NOMO-1 (cell line): Measurements from ENCODE around the gene TNFRSF19.

Experiments
- DNase-seq, 2 experiments: peaks; one replicate each; lab custom pipeline; 2025; ENCODE audit not compliant: unreplicated experiment in 2 of 2; lab: John Stamatoyannopoulos, UW

The TNFRSF19 gene

DNA sequence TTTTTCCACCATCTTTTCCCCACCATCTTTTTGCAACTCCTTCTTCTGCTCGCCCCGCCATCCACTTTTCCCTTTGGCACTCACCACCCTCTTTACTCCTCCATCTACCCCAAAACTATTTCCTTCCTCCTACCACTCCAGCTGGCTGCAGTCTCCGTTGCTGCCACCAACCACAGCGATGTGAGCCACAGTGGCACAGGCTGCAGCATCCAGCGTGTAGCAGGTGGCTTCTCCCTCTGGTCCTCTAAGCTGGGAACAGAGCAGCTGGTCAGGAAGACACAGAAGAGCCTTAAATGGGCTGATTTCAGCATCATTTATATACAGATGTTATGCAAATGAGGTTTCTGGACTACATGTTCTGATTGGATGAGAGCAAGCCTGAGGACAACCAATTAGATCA lies 144.5 kb downstream of the TNFRSF19 start:
- no peak for DNase-seq

DNA sequence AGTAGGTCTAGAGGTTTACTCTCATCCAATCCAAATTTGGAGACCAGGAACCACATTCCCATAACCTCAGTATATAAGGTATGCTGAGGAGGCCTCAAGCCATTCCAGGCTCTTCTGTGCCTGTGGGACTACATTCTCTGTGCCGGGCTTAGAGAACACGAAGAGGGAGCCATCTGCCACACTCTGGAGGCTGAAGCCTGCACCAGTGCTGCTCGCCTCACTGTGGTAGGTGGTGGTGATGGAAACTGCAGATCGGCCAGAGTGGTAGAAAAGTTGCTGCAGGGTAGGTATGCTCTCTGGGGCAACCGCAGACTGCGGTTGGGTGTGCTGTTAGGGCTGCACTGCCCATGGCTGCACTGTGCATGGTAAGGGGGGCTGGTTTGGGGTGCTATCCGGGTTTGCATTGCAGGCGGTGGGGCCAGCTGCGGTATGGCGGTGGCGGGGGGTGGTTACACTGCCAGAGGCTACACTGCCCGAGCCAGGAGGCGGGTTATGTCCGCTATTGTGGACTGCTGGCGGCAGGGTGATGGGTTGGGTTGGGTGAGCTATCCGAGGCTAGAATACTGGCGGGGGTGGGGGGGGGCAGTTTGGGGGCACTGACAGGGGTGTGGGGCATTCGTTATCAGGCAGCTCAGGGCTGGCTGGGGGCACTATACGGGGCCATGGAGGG lies 145.0 kb downstream of the TNFRSF19 start:
- DNase-seq, result no peak

DNA sequence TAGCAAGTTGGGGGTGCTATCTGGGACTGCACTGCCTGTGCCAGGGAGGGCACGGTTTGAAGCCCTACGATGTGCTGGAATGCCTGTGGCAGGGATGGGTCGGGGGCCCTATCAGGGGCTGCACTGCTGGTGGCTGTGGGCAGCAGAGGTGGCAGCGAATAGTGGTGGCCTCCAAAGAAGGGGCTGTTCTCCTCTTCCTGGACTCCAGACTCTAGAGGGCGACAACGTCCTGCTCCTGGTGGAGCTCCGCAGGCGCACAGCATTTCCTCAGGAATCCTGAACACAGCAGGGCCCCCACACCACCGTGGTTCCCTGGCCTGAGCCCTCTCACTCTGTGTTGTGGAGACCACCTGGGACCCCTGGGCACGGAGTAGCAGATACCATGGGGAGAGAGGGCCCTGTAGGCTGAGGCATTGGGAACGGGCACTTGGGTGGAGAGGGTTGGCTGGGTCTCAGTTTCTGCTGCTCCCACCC lies 145.6 kb downstream of the TNFRSF19 start:
- no peak for DNase-seq

GRCh38 chr13:23716401-23716800 lies 146.2 kb downstream of the TNFRSF19 start:
- DNase-seq, result no peak

DNA sequence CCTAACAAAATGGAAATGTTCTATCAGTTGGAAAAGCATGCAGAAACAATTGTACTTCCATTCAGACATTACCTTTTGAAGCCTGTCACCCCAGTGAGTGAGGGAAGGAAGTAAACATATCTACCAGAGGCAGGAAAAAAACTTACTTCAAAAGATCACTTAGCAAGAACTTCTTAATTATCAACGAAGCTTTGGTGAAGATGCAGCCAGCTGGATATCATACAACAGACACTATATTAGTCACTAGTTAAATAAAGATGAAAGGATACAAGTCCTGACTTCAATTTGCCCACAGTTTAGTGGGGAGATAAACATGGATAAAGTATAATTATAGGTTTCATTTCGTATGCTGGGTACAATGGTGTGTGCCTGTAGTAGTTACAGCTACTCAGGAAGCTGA lies 148.8 kb downstream of the TNFRSF19 start:
- DNase-seq, result no peak

DNA sequence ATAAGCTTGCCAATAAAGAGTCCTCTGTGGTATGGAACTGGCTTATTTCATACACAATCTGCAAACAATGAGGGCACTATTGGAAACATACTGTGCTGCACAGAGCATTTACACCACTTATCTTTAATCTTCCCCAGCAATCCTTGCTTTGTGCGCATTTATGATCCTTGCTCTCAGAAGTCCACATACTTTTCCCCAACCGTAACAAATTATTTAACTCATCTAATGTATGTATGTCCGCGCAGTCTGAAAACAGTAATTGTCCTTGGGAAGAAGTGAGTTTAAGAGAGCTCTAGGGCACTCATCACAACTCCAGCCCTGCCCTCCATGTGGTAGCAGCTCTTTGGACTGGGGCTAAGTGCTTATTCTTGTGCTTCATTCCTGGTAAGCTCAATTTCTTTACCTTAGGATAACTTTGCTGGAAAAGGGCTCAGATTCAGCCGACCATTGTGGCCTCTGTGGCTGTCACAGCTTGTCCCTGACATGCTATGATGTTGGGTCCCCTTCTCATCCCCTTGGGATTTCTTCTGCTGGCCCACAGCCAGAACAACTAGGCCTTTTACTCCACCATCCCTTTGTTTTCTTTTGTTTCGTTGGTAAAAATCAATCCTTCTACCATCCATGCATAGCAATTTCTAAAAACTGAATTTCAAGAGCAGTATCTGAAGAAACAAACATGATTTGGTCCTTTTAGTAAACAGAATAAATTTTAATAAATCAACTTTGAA lies 152.7 kb downstream of the TNFRSF19 start:
- DNase-seq, result no peak

DNA sequence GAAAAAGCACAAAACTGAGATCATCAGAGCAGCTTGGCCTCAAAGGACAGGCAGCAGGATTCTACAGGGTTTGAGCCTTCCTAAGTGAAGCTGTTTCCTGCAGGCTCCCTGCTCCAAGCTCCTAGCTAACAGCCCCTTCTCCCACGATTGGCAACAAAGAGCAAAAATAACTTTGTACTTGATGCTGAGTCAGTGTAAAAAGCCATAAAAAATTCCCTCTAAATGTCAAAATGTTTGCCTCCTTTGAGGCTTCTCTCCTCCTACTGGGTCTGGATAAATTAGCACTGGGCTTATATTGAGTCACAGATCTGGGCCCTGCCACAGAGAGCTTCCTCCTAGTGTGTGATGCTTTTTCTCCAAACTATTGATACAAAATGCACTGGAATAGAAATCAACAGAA lies 153.3 kb downstream of the TNFRSF19 start:
- no peak for DNase-seq

GRCh38 chr13:23724196-23724970 lies 154.2 kb downstream of the TNFRSF19 start:
- DNase-seq, result no peak
